A549 (cell line): Measurements from ENCODE around the gene OBSCN. TPM values are rescaled to one million over a fixed set of nuclear protein-coding genes. Genes with fewer than 3 reads are reported as not detected.

Experiments
- ATAC-seq, 2 experiments: fragments of 200-7000 bp in 1 of 2; fragments of >200 bp in 1 of 2; cut with Nextera tagmentation in 1 of 2; cut with Tn5 transposase in 1 of 2; 3 replicates each; pipeline versions ENCODE4 v1.8.0 to v1.9.1; 2018 to 2020; ENCODE audit warnings: mild to moderate bottlenecking in 1 of 2, moderate library complexity in 1 of 2
- CTCF ChIA-PET: fragments of 300-600 bp; sonication (Branson Sonifier 250); formaldehyde crosslinking; extraction: SDS; loops from one replicate; lab custom pipeline; 2021; ENCODE audit warnings: antibody characterized with exemption, inconsistent platforms; lab: Yijun Ruan, JAX
- POLR2A ChIA-PET: fragments of 350-600 bp; formaldehyde crosslinking; extraction: SDS; loops from one replicate; lab custom pipeline; 2021; ENCODE audit warnings: antibody characterized with exemption, inconsistent platforms; lab: Yijun Ruan, JAX
- DNase-seq, 2 experiments: peaks; one replicate each; pipeline versions ENCODE4 v3.0.0 to v3.0.0-alpha.2; 2011 to 2016; ENCODE audit warnings: low read depth in 1 of 2, low spot score in 1 of 2
- FAIRE-seq: peaks from 2 replicates; lab custom pipeline; 2011; peaks lifted over from hg19 to GRCh38; lab: Jason Lieb, UNC
- H3K27ac ChIP-seq, 2 experiments: fragments of >200 bp; sonication (Bioruptor Twin); formaldehyde crosslinking; 3 replicates each; pipeline ENCODE4 v1.5.1; 2016 to 2017
- H3K4me1 ChIP-seq: fragments of >200 bp; sonication (Bioruptor Twin); formaldehyde crosslinking; 3 replicates; pipeline ENCODE4 v1.6.1; 2016
- H3K4me2 ChIP-seq: fragments of >200 bp; sonication (Bioruptor Twin); formaldehyde crosslinking; 3 replicates; pipeline ENCODE4 v1.6.1; 2016
- H3K4me3 ChIP-seq: fragments of >200 bp; sonication (Bioruptor Twin); formaldehyde crosslinking; 3 replicates; pipeline ENCODE4 v1.5.1; 2016
- H3K9me3 ChIP-seq: fragments of >200 bp; sonication (Bioruptor Twin); formaldehyde crosslinking; 3 replicates; pipeline ENCODE4 v1.6.1; 2016
- BHLHE40 ChIP-seq: IDR thresholded peaks from 2 replicates; pipeline ENCODE4 v1.6.1; 2012; ENCODE audit warnings: low read depth, low read length, inconsistent platforms
- CEBPB ChIP-seq, 2 experiments: fragments of >200 bp in 1 of 2; sonication (Bioruptor Twin) in 1 of 2; formaldehyde crosslinking in 1 of 2; IDR thresholded peaks; 2 replicates each; pipeline ENCODE4 v1.6.1; 2012 to 2016
- CHD2 ChIP-seq: fragments of 150-350 bp; IDR thresholded peaks from 2 replicates; pipeline ENCODE4 v1.6.1; 2014; ENCODE audit warnings: low read length; ENCODE audit not compliant: partially characterized antibody
- CHD4 ChIP-seq: fragments of 200-600 bp; sonication (generic); IDR thresholded peaks from 2 replicates; pipeline ENCODE4 v1.6.1; 2016; ENCODE audit warnings: antibody characterized with exemption, mild to moderate bottlenecking, borderline replicate concordance
- EHF ChIP-seq: fragments of 250-450 bp; sonication (Bioruptor Pico); IDR thresholded peaks from 2 replicates; pipeline ENCODE4 v1.5.0; 2020; ENCODE audit warnings: mild to moderate bottlenecking
- HOXA7 ChIP-seq: fragments of 250-450 bp; sonication (Bioruptor Pico); IDR thresholded peaks from 2 replicates; pipeline ENCODE4 v1.5.0; 2020; ENCODE audit warnings: mild to moderate bottlenecking, moderate library complexity
- HOXB13 ChIP-seq: fragments of 250-450 bp; sonication (Bioruptor Pico); IDR thresholded peaks from 2 replicates; pipeline ENCODE4 v1.5.0; 2020; ENCODE audit warnings: low read depth, mild to moderate bottlenecking, moderate library complexity
- JUNB ChIP-seq: fragments of >200 bp; sonication (Bioruptor Twin); formaldehyde crosslinking; IDR thresholded peaks from 2 replicates; pipeline ENCODE4 v1.6.1; 2016
- MAFK ChIP-seq: fragments of 450-650 bp; IDR thresholded peaks from 2 replicates; pipeline ENCODE4 v1.6.1; 2014; ENCODE audit not compliant: partially characterized antibody
- MAZ ChIP-seq: fragments of 150-350 bp; IDR thresholded peaks from 2 replicates; pipeline ENCODE4 v1.6.1; 2014; ENCODE audit warnings: antibody characterized with exemption, low read depth, low read length, borderline replicate concordance
- POLR2AphosphoS2 ChIP-seq: conservative IDR thresholded peaks from 2 replicates; pipeline ENCODE4 v1.6.1; 2012; ENCODE audit warnings: low read length, improper control_type of control experiment, inconsistent platforms
- RARB ChIP-seq: fragments of 250-450 bp; sonication (Bioruptor Pico); IDR thresholded peaks from 2 replicates; pipeline ENCODE4 v1.8.0; 2021; ENCODE audit warnings: mild to moderate bottlenecking, moderate library complexity
- RCOR1 ChIP-seq: fragments of 150-350 bp; IDR thresholded peaks from 2 replicates; pipeline ENCODE4 v1.6.1; 2014; ENCODE audit warnings: antibody characterized with exemption, low read length, low read depth
- SREBF2 ChIP-seq: fragments of 450-650 bp; IDR thresholded peaks from 2 replicates; pipeline ENCODE4 v1.6.1; 2014; ENCODE audit warnings: mild to moderate bottlenecking, moderate library complexity
- TFCP2L1 ChIP-seq: fragments of 250-450 bp; sonication (Bioruptor Pico); IDR thresholded peaks from 2 replicates; pipeline ENCODE4 v1.5.0; 2021; ENCODE audit warnings: mild to moderate bottlenecking
- ZC3H11A ChIP-seq: fragments of 450-650 bp; IDR thresholded peaks from 2 replicates; pipeline ENCODE4 v1.6.1; 2014; ENCODE audit warnings: antibody characterized with exemption, mild to moderate bottlenecking
- WGBS: methylation state at CpG from one replicate; pipeline ENCODE4 v1.1.6; 2017; ENCODE audit errors: missing lambda C conversion rate; 5-methylcytosine and 5-hydroxymethylcytosine counted together
- polyA plus RNA-seq, 4 experiments: library from polyadenylated mRNA; depleted of rRNA in 3 of 4; stranded (reverse); fragments of >200 nt; fragmentation: RNase III in 1 of 4; extraction: RNeasy Plus Mini Kit Qiagen cat#74134 plus additional on column Dnase treatment in 1 of 4; gene quantifications; 2 replicates in 3 of 4; 3 replicates in 1 of 4; pipeline ENCODE4 v1.2.3, GENCODE V29; 2011 to 2017
- TF ChIP-seq, protein P1 (sequence below): IDR thresholded peaks from 2 replicates; pipeline ENCODE4 v1.6.1; 2012
- TF ChIP-seq, protein P2 (sequence below): fragments of >200 bp; sonication (Bioruptor Twin); formaldehyde crosslinking; IDR thresholded peaks from 3 replicates; pipeline ENCODE4 v1.5.1; 2016
- TF ChIP-seq, protein P3 (sequence below): fragments of 250-450 bp; sonication (Bioruptor Pico); IDR thresholded peaks from 2 replicates; pipeline ENCODE4 v1.5.0; 2020; ENCODE audit warnings: low read depth, mild to moderate bottlenecking, moderate library complexity
- TF ChIP-seq, protein P4 (sequence below): IDR thresholded peaks from 2 replicates; pipeline ENCODE4 v1.6.1; 2012; ENCODE audit warnings: low read depth, borderline replicate concordance
- TF ChIP-seq, protein P5 (sequence below): fragments of 450-650 bp; IDR thresholded peaks from 2 replicates; pipeline ENCODE4 v1.6.1; 2014; ENCODE audit warnings: antibody characterized with exemption

The OBSCN gene
- polyA plus RNA-seq, 2 of the 4 experiments (the other 2 are of a cell fraction) = 3.1 to 6.8 TPM

DNA sequence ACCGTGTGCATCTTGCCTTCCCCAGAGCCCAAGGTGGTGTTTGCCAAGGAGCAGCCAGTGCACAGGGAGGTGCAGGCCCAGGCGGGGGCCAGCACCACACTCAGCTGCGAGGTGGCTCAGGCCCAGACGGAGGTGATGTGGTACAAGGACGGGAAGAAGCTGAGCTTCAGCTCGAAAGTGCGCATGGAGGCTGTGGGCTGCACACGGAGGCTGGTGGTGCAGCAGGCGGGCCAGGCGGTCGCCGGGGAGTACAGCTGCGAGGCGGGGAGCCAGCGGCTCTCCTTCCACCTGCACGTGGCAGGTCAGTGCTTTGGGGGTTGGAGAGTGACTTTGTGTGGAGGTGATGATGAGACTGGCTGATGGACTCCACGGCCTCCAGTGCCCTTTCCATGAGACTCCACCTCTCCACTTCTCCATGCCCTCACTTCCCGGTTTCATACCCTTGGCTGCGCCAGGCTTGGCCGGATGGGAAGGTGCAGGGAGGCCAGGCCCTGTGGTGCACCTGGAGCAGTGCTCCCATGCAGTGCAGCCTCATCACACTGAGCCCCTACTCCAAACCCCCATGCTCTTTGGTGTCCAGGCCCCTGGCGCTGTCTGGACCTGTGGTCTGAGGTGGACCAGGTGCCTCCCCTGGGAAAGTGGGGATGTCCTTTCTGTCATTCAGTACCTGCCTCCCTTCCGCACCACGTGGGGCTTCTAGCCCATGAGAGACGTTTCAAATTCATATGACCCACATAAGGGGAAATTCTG is 49.0 kb downstream of the OBSCN start:
- Histone ChIP-seq H3K4me3 (no peak overlapping the region), H3K27ac (no peak overlapping the region), H3K4me2 (no peak overlapping the region), H3K9me3 (peaks cover 14% of the 10 kb centered on the region), H3K4me1 (no peaks in the 10 kb centered on the region)
- FAIRE-seq (no peak), ATAC-seq (no peak), DNase-seq (no peak)
- 91% methylated on average over 23 of the region's 24 CpGs for WGBS
- TF ChIP-seq MAFK (no peak), CHD2 (no peak), BHLHE40 (no peak), HOXB13 (CRISPR knock-in tag) (no peak), HOXA7 (CRISPR knock-in tag) (no peak), MAZ (no peak), JUNB (no peak), CHD4 (no peak), RARB (CRISPR knock-in tag) (no peak), RCOR1 (no peak), ZC3H11A (no peak), POLR2AphosphoS2 (no peak)
- TF ChIP-seq, protein P1, sequence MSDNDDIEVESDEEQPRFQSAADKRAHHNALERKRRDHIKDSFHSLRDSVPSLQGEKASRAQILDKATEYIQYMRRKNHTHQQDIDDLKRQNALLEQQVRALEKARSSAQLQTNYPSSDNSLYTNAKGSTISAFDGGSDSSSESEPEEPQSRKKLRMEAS = no peak
- TF ChIP-seq, protein P2, sequence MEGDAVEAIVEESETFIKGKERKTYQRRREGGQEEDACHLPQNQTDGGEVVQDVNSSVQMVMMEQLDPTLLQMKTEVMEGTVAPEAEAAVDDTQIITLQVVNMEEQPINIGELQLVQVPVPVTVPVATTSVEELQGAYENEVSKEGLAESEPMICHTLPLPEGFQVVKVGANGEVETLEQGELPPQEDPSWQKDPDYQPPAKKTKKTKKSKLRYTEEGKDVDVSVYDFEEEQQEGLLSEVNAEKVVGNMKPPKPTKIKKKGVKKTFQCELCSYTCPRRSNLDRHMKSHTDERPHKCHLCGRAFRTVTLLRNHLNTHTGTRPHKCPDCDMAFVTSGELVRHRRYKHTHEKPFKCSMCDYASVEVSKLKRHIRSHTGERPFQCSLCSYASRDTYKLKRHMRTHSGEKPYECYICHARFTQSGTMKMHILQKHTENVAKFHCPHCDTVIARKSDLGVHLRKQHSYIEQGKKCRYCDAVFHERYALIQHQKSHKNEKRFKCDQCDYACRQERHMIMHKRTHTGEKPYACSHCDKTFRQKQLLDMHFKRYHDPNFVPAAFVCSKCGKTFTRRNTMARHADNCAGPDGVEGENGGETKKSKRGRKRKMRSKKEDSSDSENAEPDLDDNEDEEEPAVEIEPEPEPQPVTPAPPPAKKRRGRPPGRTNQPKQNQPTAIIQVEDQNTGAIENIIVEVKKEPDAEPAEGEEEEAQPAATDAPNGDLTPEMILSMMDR = no peak
- TF ChIP-seq, protein P3, sequence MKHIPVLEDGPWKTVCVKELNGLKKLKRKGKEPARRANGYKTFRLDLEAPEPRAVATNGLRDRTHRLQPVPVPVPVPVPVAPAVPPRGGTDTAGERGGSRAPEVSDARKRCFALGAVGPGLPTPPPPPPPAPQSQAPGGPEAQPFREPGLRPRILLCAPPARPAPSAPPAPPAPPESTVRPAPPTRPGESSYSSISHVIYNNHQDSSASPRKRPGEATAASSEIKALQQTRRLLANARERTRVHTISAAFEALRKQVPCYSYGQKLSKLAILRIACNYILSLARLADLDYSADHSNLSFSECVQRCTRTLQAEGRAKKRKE (CRISPR knock-in tag) = no peak
- TF ChIP-seq, protein P4, sequence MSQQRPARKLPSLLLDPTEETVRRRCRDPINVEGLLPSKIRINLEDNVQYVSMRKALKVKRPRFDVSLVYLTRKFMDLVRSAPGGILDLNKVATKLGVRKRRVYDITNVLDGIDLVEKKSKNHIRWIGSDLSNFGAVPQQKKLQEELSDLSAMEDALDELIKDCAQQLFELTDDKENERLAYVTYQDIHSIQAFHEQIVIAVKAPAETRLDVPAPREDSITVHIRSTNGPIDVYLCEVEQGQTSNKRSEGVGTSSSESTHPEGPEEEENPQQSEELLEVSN = no peak
- ChIA-PET POLR2A (no interaction called here), CTCF (interaction anchor here (1.2 kb wide), 1 partner anchor 15 kb away, joined by 4 read pairs; no protein-coding TSS in a partner anchor)

DNA sequence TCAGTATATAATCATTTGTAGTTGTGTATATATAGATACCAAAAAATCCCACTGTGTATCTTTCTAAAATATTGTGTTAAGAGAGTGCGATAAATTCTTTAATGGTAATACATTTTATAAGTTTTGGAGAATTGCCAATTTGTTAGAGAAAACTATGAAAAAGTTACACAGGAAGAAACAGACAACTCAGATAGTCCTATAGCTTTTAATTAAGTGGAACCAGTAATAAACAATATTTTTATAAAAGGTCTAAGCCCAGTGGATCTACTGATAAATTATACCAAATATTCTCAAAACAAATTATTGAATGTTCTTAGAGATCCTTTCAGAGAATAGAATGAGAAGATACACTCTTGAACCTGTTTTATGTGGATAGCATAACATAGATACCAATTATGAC is 50.6 kb downstream of the OBSCN start:
- no peak for FAIRE-seq
- CTCF ChIA-PET = interaction anchor here (1.2 kb wide), 1 partner anchor 13 kb away, joined by 4 read pairs; no protein-coding TSS in a partner anchor

More for the DNA sequence above, 50.6 kb downstream of the OBSCN start:
- Histone ChIP-seq H3K4me1 (no peaks in the 10 kb centered on the region), H3K9me3 (peaks cover 20% of the 10 kb centered on the region), H3K4me2 (no peak overlapping the region), H3K4me3 (no peak overlapping the region), H3K27ac (no peak overlapping the region)
- 94% methylated on average over 1 of the region's 1 CpG for WGBS
- no peak for TF ChIP-seq CHD2
- no peak for TF ChIP-seq CHD4
- TF ChIP-seq TFCP2L1 (CRISPR knock-in tag) = no peak
- no peak for TF ChIP-seq CEBPB (IDR thresholded peaks at IDR 0.05)
- TF ChIP-seq SREBF2 = no peak
- TF ChIP-seq, protein P1 = no peak
- TF ChIP-seq EHF (CRISPR knock-in tag) = no peak
- no peak for TF ChIP-seq ZC3H11A
- TF ChIP-seq, protein P5, sequence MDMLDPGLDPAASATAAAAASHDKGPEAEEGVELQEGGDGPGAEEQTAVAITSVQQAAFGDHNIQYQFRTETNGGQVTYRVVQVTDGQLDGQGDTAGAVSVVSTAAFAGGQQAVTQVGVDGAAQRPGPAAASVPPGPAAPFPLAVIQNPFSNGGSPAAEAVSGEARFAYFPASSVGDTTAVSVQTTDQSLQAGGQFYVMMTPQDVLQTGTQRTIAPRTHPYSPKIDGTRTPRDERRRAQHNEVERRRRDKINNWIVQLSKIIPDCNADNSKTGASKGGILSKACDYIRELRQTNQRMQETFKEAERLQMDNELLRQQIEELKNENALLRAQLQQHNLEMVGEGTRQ = no peak
- POLR2A ChIA-PET = no interaction called here
- ATAC-seq (no peak), DNase-seq (no peak)
